Activated T-helper 17 cell treated with anti-CD3 and anti-CD28 coated beads, Interleukin-2, amount 50 U/mL, for 72 hours (primary cell): ENCODE measurements around the gene TMTC4. TPM values are rescaled to one million over a fixed set of nuclear protein-coding genes. Genes with fewer than 3 reads are reported as not detected.

Experiments used
- ATAC-seq: fragments of 150-1000 bp; cut with Tn5 transposase; replicated peaks from 2 replicates; pipeline ENCODE4 v1.10.0; 2021; ENCODE audit warnings: mild to moderate bottlenecking, moderate library complexity
- H3K27ac Mint-ChIP-seq: one replicate; pipeline ENCODE4 v1.8.0; 2022; ENCODE audit warnings: mixed read lengths
- H3K27me3 Mint-ChIP-seq: one replicate; pipeline ENCODE4 v1.8.0; 2022; ENCODE audit warnings: mixed read lengths
- H3K36me3 Mint-ChIP-seq: one replicate; pipeline ENCODE4 v1.8.0; 2022; ENCODE audit warnings: low read depth, mild to moderate bottlenecking, mixed read lengths
- H3K4me1 Mint-ChIP-seq: one replicate; pipeline ENCODE4 v1.8.0; 2022; ENCODE audit warnings: mixed read lengths
- H3K4me3 Mint-ChIP-seq: one replicate; pipeline ENCODE4 v1.8.0; 2022; ENCODE audit warnings: mild to moderate bottlenecking, mixed read lengths
- H3K9me3 Mint-ChIP-seq: one replicate; pipeline ENCODE4 v1.8.0; 2022; ENCODE audit warnings: mixed read lengths
- total RNA-seq, 2 donors: library from RNA; stranded (reverse); gene quantifications; one replicate each; pipeline ENCODE4 v1.2.3, GENCODE V29; 2022

TMTC4 gene
- total RNA-seq, 2 donors from 2014 or later: 11.5 to 14.0 TPM

DNA sequence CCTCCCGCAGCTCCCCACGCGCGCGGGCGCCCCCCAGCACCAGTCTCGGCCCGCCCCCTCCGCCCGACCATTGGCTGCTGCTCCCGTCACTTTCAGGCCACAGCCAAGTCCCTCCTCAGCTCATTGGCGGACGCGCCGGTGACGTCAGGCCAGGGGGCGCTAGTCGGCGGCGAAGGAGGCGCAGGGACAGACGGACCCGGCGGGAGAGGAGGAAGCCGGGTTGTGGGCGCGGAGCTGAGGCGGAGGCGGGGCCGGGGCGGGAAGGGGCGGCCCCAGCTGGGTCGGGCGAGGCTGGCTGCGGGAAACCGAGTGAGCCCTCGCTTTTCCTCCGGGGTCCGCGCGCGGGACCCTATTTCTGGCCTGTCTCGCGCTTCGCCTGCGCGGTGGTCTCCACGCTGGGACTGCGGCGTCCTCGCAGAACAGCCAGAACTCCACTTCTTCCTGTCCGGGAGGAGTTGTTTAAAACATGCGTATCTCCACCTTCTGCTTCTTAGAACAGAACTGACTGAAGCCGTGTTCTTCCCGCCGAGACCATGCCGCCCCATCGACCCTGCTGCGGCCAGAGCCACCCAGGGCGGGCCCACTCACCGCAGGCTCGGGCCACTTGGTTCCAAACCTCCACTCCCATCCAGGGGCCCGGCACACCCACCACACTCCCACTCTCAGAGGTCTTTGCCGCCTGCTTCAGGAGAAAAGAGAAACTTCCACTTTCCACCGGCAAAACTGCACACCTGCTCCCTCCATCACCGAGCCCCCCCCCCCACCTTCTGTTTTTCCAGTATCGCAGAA lies 471 bp upstream of the TMTC4 start:
- Mint-ChIP-seq H3K4me1 (peaks cover 15% of the 10 kb centered on the region), H3K4me3 (peak overlapping the region; percentile 86), H3K9me3 (no peaks in the 10 kb centered on the region), H3K27ac (peak overlapping the region; percentile 74), H3K27me3 (peaks cover 3% of the 10 kb centered on the region), H3K36me3 (no peaks in the 10 kb centered on the region)
- ATAC-seq: peak; percentile 94

DNA sequence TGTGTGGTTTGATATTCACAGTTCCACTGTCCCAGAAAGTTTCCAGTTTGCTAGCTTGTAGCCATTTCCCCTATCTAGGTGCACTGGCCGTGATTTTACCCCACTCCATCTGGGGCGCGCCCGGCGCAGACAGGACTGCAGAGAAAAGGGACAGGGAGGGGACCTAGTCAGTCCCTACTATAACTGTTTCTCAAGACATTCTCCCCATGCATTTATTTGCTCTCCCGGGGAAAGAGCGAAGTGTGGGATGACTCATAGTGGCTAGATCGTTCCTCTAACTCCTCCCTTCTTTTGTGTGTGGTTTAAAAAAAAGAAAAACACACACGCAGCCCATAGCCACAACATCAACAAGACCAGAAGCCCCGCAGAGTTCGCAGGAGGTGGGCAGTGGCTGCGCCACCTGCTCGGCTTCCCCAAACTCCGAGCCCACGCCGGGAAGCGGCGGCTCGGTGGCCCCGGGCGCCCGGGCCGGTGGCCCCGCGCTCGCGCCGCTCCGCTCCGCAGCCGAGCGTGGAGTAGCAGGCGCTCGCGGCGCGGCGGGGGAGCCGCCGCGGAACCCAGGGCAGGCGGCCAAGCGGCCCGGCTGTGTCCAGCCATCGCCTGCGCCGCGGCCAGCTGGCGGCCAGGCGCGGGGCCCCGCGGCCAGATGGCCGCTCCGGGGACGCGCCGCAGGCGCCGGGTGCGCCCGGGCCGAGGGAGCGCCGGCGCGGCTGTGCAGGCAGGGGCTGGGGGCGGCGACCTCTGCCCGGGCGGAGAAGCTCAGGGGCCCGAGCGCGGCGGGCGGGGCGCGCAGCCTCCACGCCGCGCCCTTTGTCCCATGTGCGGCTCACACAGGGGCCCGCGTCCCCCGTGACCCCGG lies 653 bp downstream of the TMTC4 start:
- H3K9me3 Mint-ChIP-seq: no peaks in the 10 kb centered on the region
- peaks cover 10% of the 10 kb centered on the region for H3K36me3 Mint-ChIP-seq
- H3K27ac Mint-ChIP-seq: peak overlapping the region; percentile 88
- H3K4me3 Mint-ChIP-seq: peak overlapping the region; percentile 83
- ATAC-seq: peak; percentile 52
- peaks cover 3% of the 10 kb centered on the region for H3K27me3 Mint-ChIP-seq
- peaks cover 15% of the 10 kb centered on the region for H3K4me1 Mint-ChIP-seq

DNA sequence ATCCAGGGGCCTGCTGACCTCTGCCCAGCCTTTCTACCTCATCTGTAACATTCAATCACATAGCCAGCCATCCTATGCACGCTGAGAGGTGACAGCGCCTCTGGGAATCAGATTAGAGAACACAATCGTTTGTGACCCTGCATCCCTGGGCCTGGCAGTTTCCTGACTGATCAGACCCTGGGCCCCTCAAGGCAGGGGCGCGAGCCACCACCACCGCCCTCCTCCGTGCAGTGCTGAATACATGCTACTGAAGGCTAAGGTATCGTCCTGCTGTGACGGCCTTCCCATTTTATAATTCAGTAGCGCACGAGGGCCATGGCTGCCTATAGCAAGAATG lies 1.3 kb downstream of the TMTC4 start:
- ATAC-seq: no peak
- Mint-ChIP-seq H3K36me3 (peaks cover 16% of the 10 kb centered on the region), H3K27ac (peak overlapping the region; percentile 88), H3K27me3 (peaks cover 3% of the 10 kb centered on the region), H3K9me3 (no peaks in the 10 kb centered on the region), H3K4me1 (peaks cover 15% of the 10 kb centered on the region), H3K4me3 (peak overlapping the region; percentile 83)

DNA sequence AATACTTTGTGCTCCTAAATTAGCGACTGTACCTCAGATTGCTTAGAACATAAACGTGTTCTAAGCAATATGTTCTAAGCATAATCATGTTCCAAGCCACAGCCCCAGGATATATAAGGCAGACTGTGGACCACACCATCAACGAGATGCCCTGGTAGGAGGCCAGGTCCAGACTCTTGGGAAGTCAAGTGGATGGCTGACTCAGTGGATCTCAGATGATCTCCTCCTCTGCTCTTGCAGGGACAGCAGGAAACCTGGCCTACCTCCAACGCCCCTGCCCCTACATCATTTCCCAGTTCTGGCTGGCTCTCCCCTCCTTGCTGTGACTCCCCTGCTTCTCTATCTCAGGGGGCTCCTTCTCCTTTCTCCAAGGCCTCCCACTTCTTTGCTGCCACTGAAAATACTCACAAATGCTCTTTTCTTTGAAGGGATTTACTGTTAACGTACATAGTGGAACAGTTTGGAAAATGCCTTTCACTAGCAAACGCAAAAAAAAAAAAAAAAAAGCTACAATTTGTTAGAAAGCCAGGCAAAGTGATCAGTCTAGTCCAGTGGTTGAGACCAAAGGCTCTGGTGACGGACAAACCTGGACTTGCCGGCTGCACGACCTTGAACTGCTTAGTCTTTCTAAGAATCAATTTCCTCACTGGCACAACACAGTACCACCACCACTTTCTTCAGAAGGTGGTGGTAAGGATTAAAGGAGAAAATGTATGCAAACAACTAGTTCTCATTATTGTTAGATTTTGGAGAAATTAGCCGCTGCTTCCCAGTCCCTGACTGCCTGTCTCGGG lies 3.0 kb downstream of the TMTC4 start:
- H3K27me3 Mint-ChIP-seq: peaks cover 3% of the 10 kb centered on the region
- no peak overlapping the region for H3K4me3 Mint-ChIP-seq
- H3K9me3 Mint-ChIP-seq: no peaks in the 10 kb centered on the region
- H3K4me1 Mint-ChIP-seq: peaks cover 15% of the 10 kb centered on the region
- no peak overlapping the region for H3K27ac Mint-ChIP-seq
- H3K36me3 Mint-ChIP-seq: peaks cover 34% of the 10 kb centered on the region
- ATAC-seq: no peak

DNA sequence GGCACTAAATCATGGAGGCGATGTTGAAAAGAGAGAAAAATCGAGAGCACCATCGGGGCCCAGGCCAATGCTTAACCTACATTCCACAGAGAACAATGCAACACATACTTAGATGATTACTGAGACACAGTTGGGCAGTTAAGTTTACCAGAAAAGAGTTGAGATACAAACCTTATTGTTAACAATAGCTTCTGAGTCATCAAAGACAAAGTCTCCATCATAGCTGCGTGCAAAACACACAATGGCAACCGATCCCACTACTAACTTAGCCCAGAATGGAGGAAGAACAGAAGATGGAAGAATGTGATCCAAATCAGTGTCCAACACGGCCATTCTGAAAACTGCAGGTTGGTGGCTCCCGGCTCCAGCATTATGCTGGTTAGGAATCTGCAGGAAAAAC lies 6.2 kb downstream of the TMTC4 start:
- no peak overlapping the region for H3K4me3 Mint-ChIP-seq
- no peaks in the 10 kb centered on the region for H3K27me3 Mint-ChIP-seq
- no peak for ATAC-seq
- H3K36me3 Mint-ChIP-seq: peaks cover 64% of the 10 kb centered on the region
- H3K9me3 Mint-ChIP-seq: no peaks in the 10 kb centered on the region
- no peak overlapping the region for H3K27ac Mint-ChIP-seq
- peaks cover 2% of the 10 kb centered on the region for H3K4me1 Mint-ChIP-seq

DNA sequence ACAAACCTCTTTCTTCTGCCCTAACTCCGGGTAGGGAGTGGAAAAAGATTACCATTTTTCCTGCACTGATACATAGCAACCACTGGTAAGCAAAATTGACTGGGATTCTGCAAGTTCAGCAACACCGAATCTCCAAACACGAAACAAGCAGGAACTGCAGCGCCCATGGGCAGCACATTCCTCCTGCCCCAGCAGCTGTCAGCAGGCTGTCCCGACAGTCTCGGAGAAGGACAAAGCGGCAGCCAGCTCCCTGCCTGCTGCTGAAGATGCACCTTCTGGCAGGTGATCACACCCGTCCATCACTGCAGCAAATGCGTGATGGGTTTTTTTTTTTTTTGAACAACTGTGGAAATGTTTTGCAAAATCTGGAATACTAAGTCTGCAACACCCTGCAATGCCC lies 6.7 kb downstream of the TMTC4 start:
- ATAC-seq: no peak
- Mint-ChIP-seq H3K27me3 (no peaks in the 10 kb centered on the region), H3K27ac (no peak overlapping the region), H3K4me3 (no peak overlapping the region), H3K36me3 (peaks cover 69% of the 10 kb centered on the region), H3K9me3 (no peaks in the 10 kb centered on the region), H3K4me1 (no peaks in the 10 kb centered on the region)

DNA sequence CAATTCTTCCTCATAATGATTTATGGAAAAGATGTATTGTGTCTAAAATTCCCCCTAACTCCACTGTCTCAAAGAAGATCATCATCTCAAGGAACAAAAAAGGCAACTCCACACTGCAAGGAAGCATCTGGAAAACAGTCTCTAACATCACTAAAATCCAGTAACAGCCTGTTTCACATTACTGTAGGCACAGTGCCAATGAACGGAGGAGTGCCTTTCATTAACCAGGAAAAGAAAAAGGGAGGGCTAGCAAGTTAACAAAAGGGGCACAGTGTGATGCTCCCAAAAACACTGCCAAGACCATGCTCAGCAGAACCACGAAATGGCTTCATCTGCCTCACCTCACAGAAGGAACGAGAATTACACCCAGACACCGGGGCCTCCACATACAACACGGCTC lies 8.5 kb downstream of the TMTC4 start:
- Mint-ChIP-seq H3K4me3 (no peak overlapping the region), H3K9me3 (no peaks in the 10 kb centered on the region), H3K27me3 (no peaks in the 10 kb centered on the region), H3K27ac (no peak overlapping the region), H3K4me1 (no peaks in the 10 kb centered on the region), H3K36me3 (peaks cover 86% of the 10 kb centered on the region)
- ATAC-seq: no peak

DNA sequence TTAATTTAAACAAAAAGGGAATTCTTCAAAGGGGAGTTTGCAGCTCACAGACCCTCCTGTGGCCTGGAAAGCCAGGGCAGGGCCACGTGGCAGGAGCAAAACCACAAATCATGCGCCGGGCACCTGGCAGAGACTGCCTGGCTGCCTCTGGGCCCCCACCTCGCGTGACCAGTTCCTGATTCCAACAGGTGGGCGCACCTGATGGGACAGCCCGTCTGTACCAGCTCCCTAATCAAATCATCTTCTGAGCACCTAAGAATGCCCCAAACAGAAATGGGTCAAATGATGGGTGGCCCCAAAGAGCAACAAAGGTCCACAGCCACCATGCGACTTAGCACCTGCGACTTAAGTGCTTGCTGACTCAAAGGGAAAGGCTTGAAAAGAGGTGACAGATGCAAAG lies 9.2 kb downstream of the TMTC4 start:
- no peak overlapping the region for H3K27ac Mint-ChIP-seq
- peaks cover 93% of the 10 kb centered on the region for H3K36me3 Mint-ChIP-seq
- no peaks in the 10 kb centered on the region for H3K27me3 Mint-ChIP-seq
- no peak overlapping the region for H3K4me3 Mint-ChIP-seq
- H3K9me3 Mint-ChIP-seq: no peaks in the 10 kb centered on the region
- ATAC-seq: no peak
- no peaks in the 10 kb centered on the region for H3K4me1 Mint-ChIP-seq

DNA sequence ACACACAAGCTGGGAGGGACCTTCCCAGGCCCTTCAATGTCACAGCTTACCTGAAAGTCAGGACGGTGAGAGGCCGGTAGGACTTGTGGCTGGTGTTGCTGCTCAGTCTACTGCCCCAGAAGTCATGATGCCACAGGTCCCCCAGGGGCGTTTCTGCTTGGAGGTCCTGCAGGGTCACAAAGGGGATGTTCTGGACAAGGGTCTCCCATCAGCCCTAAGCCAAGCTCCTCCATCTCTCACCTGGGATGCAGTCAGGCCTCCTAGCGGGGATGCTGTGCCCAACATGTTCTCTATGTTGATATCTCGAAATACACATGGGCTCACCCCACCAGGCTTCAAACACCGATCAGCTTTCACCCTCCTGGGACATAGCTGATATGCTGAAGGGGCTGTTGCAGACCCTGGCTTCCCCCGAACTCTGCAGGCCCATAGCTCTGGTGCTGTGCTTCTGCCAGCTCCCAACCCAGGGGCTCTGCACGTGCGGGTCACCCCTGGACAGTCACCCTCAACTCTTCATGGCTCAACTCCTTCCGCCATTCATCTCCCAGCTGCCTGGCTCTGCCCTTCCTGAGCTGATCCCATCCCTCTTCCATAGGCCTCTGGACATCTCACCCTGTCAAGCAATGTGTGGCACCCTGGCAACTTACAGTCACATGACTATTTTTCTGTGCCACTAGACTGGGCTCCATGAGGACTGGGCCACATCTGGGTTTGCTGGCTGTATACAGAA lies 10.3 kb downstream of the TMTC4 start:
- Mint-ChIP-seq H3K27me3 (no peaks in the 10 kb centered on the region), H3K4me1 (no peaks in the 10 kb centered on the region), H3K36me3 (peaks cover 95% of the 10 kb centered on the region), H3K9me3 (no peaks in the 10 kb centered on the region), H3K27ac (no peak overlapping the region), H3K4me3 (no peak overlapping the region)
- no peak for ATAC-seq

DNA sequence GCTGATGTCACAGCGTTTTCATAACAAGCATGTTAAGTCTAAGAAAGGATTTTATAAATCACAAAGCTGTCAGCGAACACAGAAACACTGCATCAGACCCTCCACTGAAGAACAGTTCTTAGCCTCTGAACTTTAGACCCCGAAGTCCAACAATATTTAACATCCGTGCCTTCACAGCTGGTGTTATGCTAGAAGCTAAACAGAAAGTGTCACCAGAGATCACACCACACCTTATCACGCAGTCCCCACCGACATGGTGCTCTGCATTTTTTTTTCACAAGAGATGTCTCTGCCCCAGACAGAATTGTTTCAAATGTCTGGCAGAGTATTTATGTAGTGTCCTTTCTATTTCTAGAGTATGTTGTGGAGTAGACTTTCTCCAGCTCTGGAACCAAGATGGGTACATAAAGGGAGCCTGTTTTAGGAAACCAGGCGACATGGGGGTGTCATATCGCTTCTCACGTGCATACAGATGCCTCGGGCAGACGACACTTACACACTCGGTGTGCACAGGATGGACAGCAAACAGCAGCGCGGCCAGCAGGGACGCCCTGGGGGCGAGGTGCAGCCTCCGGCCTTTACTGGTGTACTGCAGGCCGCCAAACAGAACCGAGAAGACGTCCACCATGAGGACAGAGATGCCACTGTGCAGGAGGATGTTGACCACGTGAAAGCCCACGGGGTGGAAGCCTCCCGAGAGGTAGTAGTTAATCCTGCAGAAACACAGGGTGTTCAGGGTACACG lies 12.0 kb downstream of the TMTC4 start:
- H3K27ac Mint-ChIP-seq: no peak overlapping the region
- H3K36me3 Mint-ChIP-seq: peaks cover 90% of the 10 kb centered on the region
- no peak for ATAC-seq
- peaks cover 8% of the 10 kb centered on the region for H3K4me1 Mint-ChIP-seq
- H3K9me3 Mint-ChIP-seq: no peaks in the 10 kb centered on the region
- H3K27me3 Mint-ChIP-seq: no peaks in the 10 kb centered on the region
- H3K4me3 Mint-ChIP-seq: no peak overlapping the region

DNA sequence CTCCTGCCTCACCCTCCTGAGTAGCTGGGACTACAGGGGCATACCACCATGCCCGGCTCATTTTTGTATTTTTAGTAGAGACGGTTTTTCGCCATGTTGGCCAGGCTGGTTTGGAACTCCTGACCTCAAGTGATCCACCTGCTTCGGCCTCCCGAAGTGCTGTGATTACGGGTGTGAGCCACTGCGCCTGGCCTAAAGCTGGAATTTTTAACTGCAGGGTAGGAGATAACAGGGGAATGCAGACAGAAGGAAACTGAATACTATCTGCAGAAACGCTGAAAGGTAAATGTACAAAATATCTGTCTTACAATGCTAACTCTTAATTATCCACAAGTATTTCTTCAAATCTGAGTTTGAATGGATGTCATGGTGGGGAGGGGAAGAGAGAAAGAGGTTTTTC lies 13.8 kb downstream of the TMTC4 start:
- H3K9me3 Mint-ChIP-seq: no peaks in the 10 kb centered on the region
- H3K27ac Mint-ChIP-seq: no peak overlapping the region
- H3K27me3 Mint-ChIP-seq: no peaks in the 10 kb centered on the region
- H3K4me1 Mint-ChIP-seq: peaks cover 8% of the 10 kb centered on the region
- ATAC-seq: no peak
- H3K4me3 Mint-ChIP-seq: no peak overlapping the region
- peaks cover 90% of the 10 kb centered on the region for H3K36me3 Mint-ChIP-seq

DNA sequence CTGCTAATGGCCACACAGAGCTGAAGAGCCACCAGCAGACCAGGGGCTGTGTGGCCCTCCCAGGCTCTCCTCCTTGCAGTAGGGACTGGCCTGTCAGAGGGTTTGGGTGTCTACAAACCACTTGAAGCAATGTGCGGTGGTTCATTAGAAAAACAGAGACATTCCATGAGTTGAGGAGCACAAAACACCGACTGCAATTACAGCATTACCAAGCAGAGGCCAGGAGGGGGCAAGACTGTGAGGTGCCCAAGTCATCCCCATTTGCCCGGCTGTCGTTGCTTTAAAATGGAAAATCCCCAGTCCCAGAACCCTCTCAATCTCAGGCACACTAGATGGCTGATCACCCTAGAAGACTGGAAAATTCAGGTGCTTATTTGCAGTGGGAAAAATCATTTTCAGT lies 15.0 kb downstream of the TMTC4 start:
- Mint-ChIP-seq H3K4me3 (no peak overlapping the region), H3K27me3 (no peaks in the 10 kb centered on the region), H3K4me1 (peaks cover 8% of the 10 kb centered on the region), H3K9me3 (no peaks in the 10 kb centered on the region), H3K27ac (no peak overlapping the region), H3K36me3 (peaks cover 91% of the 10 kb centered on the region)
- no peak for ATAC-seq

DNA sequence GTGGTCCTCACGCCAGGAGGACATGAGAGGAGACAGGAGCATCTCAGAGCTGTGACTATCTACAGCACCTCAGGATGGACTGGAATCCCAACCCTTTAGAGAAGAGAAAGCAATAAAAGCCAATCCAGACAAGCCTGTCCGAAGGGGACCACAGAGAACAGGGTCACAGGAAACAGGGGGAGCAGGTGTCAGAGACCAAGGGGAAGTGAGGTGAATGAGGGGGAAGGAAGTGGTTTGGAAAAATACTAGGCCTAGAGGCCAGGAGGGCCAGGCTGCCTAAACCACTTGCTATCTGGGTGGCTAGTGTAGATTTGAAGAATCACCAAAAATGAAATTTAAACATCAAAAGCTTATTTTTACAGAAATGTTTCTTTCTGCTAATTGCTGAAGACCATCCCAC lies 16.2 kb downstream of the TMTC4 start:
- ATAC-seq: peak; percentile 67
- Mint-ChIP-seq H3K4me1 (peaks cover 8% of the 10 kb centered on the region), H3K27me3 (no peaks in the 10 kb centered on the region), H3K9me3 (no peaks in the 10 kb centered on the region), H3K27ac (peak overlapping the region; percentile 81), H3K36me3 (peaks cover 85% of the 10 kb centered on the region), H3K4me3 (peak overlapping the region; percentile 31)
